ENCODE measurements around the gene BAZ1B.

Gene BAZ1B

DNA sequence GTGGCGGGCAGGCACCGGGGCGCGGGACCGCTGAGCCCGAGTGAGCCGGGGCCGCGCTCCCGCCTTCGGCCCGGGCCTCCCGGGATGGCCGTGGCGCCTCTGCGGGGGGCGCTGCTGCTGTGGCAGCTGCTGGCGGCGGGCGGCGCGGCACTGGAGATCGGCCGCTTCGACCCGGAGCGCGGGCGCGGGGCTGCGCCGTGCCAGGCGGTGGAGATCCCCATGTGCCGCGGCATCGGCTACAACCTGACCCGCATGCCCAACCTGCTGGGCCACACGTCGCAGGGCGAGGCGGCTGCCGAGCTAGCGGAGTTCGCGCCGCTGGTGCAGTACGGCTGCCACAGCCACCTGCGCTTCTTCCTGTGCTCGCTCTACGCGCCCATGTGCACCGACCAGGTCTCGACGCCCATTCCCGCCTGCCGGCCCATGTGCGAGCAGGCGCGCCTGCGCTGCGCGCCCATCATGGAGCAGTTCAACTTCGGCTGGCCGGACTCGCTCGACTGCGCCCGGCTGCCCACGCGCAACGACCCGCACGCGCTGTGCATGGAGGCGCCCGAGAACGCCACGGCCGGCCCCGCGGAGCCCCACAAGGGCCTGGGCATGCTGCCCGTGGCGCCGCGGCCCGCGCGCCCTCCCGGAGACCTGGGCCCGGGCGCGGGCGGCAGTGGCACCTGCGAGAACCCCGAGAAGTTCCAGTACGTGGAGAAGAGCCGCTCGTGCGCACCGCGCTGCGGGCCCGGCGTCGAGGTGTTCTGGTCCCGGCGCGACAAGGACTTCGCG lies 88.0 kb downstream of the BAZ1B start:
- H3K4me3 ChIP-seq (ENCODE audit: low read depth, low read length), result peak overlapping the region; percentile 36
- ChIA-PET POLR2A (no interaction called here), CTCF (no interaction called here)
- TF ChIP-seq, protein P1, sequence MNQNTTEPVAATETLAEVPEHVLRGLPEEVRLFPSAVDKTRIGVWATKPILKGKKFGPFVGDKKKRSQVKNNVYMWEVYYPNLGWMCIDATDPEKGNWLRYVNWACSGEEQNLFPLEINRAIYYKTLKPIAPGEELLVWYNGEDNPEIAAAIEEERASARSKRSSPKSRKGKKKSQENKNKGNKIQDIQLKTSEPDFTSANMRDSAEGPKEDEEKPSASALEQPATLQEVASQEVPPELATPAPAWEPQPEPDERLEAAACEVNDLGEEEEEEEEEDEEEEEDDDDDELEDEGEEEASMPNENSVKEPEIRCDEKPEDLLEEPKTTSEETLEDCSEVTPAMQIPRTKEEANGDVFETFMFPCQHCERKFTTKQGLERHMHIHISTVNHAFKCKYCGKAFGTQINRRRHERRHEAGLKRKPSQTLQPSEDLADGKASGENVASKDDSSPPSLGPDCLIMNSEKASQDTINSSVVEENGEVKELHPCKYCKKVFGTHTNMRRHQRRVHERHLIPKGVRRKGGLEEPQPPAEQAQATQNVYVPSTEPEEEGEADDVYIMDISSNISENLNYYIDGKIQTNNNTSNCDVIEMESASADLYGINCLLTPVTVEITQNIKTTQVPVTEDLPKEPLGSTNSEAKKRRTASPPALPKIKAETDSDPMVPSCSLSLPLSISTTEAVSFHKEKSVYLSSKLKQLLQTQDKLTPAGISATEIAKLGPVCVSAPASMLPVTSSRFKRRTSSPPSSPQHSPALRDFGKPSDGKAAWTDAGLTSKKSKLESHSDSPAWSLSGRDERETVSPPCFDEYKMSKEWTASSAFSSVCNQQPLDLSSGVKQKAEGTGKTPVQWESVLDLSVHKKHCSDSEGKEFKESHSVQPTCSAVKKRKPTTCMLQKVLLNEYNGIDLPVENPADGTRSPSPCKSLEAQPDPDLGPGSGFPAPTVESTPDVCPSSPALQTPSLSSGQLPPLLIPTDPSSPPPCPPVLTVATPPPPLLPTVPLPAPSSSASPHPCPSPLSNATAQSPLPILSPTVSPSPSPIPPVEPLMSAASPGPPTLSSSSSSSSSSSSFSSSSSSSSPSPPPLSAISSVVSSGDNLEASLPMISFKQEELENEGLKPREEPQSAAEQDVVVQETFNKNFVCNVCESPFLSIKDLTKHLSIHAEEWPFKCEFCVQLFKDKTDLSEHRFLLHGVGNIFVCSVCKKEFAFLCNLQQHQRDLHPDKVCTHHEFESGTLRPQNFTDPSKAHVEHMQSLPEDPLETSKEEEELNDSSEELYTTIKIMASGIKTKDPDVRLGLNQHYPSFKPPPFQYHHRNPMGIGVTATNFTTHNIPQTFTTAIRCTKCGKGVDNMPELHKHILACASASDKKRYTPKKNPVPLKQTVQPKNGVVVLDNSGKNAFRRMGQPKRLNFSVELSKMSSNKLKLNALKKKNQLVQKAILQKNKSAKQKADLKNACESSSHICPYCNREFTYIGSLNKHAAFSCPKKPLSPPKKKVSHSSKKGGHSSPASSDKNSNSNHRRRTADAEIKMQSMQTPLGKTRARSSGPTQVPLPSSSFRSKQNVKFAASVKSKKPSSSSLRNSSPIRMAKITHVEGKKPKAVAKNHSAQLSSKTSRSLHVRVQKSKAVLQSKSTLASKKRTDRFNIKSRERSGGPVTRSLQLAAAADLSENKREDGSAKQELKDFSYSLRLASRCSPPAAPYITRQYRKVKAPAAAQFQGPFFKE (tag by site-specific recombination; IDR thresholded peaks at IDR 0.05; ENCODE audit: borderline replicate concordance), result no peak
- TF ChIP-seq ZNF202 (tag by site-specific recombination; IDR thresholded peaks at IDR 0.05; ENCODE audit: borderline replicate concordance) (no peak), KLF16 (tag by site-specific recombination; IDR thresholded peaks at IDR 0.05) (no peak), ZNF510 (tag by site-specific recombination; IDR thresholded peaks at IDR 0.05; ENCODE audit: insufficient replicate concordance) (no peak), OSR2 (tag by site-specific recombination; IDR thresholded peaks at IDR 0.05) (no peak), ZNF26 (tag by site-specific recombination; IDR thresholded peaks at IDR 0.05) (no peak)
- peak overlapping the region; percentile 57; the same call in 1 of the 2 replicates for H3K27ac ChIP-seq (ENCODE audit: extremely low read depth, low read depth, low read length)
- no peaks in the 10 kb centered on the region for H3K9me3 ChIP-seq (ENCODE audit: control insufficient read depth, insufficient read depth, low read depth, low read length)
- H3K36me3 ChIP-seq (ENCODE audit: control insufficient read depth in 2 of 2, insufficient read depth in 1 of 2, low read length in 2 of 2), result peaks cover 0 to 5% of the 10 kb centered on the region in 2 experiments; a peak in 1 of 3 replicates
- H3K4me1 ChIP-seq (ENCODE audit: control insufficient read depth, insufficient read depth, low read length), result peaks cover 7% of the 10 kb centered on the region; the same call in 1 of the 2 replicates

- no peak for TF ChIP-seq ZBTB11 (tag by site-specific recombination; conservative IDR thresholded peaks at IDR 0.05; ENCODE audit: low read depth)
- no peak for TF ChIP-seq ZEB2 (tag by site-specific recombination; IDR thresholded peaks at IDR 0.05)
- no peak for TF ChIP-seq YY2 (tag by site-specific recombination; IDR thresholded peaks at IDR 0.05)
- CTCF ChIA-PET, result interaction anchor here (0.6 to 0.7 kb wide), 2 partner anchors 120 to 513 kb away, joined by 3 read pairs; no protein-coding TSS in a partner anchor
- Histone ChIP-seq H3K27ac (ENCODE audit: extremely low read depth, low read depth, low read length) (no peak overlapping the region), H3K36me3 (ENCODE audit: control insufficient read depth in 2 of 2, insufficient read depth in 1 of 2, low read length in 2 of 2) (no peaks in the 10 kb centered on the region), H3K4me3 (ENCODE audit: low read depth, low read length) (no peak overlapping the region), H3K9me3 (ENCODE audit: control insufficient read depth, insufficient read depth, low read depth, low read length) (no peaks in the 10 kb centered on the region), H3K4me1 (ENCODE audit: control insufficient read depth, insufficient read depth, low read length) (peaks cover 7% of the 10 kb centered on the region; the same call in 1 of the 2 replicates)
- POLR2A ChIA-PET, result interaction anchor here (0.7 to 1.1 kb wide), 2 partner anchors 9 to 80 kb away, joined by 4 read pairs; no protein-coding TSS in a partner anchor
These were observed 89.4 kb downstream of the BAZ1B start for GRCh38 chr7:73432676-73433075.

Data from HEK293 (cell line).